GM13976 (cell line): Measurements from ENCODE around the gene TBX18.

Experiments used
- DNase-seq: peaks from one replicate; pipeline ENCODE4 v3.0.0; 2012; ENCODE audit warnings: low spot score
- in situ Hi-C: fragments of 300-500 bp; cut with MboI; formaldehyde crosslinking; loops from one replicate; pipeline ENCODE4 v1.12.0; 2022; ENCODE audit warnings: low sequenced_read_pairs, mixed read lengths, inconsistent platforms; ENCODE audit not compliant: unreplicated experiment
- TF ChIP-seq, protein P1 (sequence below): IDR thresholded peaks from 2 replicates; pipeline ENCODE4 v1.5.1; 2012; ENCODE audit warnings: borderline replicate concordance, mild to moderate bottlenecking; ENCODE audit not compliant: insufficient read depth; ENCODE audit errors: extremely low read depth, missing control alignments, control extremely low read depth

Gene TBX18

DNA sequence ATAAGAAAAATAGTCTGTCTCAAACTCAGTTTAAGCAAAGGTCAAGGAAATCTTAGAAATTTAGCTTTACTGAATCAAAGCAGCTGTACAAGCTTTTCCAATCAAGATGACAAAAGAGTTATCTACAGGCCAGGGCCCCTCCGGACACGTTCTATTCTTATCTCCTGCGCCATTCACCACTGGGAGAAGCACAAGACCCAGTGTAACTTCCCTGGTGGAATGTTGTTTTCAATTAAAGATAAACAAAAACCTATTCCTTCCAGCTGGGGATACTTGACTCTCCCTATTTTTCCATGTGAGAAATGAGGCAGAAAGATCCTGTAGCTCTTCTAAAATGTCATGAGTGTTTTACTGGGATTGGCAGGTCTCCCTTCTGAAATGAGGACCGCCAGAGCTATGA lies 123.3 kb downstream of the TBX18 start:
- TF ChIP-seq, protein P1, sequence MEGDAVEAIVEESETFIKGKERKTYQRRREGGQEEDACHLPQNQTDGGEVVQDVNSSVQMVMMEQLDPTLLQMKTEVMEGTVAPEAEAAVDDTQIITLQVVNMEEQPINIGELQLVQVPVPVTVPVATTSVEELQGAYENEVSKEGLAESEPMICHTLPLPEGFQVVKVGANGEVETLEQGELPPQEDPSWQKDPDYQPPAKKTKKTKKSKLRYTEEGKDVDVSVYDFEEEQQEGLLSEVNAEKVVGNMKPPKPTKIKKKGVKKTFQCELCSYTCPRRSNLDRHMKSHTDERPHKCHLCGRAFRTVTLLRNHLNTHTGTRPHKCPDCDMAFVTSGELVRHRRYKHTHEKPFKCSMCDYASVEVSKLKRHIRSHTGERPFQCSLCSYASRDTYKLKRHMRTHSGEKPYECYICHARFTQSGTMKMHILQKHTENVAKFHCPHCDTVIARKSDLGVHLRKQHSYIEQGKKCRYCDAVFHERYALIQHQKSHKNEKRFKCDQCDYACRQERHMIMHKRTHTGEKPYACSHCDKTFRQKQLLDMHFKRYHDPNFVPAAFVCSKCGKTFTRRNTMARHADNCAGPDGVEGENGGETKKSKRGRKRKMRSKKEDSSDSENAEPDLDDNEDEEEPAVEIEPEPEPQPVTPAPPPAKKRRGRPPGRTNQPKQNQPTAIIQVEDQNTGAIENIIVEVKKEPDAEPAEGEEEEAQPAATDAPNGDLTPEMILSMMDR, result no peak
- no peak for DNase-seq
- in situ Hi-C loops, result no loop called here

DNA sequence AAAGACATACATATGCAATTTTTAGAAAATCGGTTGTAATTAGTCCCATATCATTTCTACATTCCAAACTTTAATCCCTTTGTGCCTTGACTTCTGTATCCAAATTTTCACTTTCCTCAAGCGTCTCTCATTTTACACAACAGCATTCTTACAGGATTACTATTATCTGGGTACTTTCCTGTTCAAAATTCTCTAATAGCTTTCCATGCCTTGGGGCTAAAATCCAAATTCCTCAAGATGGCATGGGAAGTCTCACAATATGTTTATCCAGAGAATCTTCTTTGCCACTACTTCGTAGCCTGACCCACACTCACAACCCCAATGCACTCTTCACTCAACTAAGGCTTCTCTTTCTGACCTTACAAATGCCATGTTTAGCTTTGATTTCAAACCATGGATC lies 125.0 kb downstream of the TBX18 start:
- DNase-seq, result no peak
- in situ Hi-C loops, result no loop called here

DNA sequence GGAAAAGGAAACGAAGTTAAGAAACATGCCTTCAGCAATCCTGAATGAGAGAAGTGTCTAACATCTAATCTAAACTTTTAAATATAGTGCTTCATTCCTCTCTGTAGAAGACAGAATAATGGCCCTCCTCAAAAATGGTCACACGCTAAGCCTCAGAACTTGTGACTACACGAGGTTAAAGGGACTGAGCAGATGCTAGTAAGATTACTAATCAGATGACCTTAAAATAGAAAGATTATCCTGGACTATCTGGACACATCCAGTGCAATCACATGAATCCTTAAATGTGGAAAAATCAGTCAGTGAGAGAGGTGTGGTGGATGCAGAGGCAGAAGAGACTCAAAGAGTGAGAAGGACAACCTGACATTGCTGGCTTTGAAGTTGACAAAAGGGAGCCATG lies 126.1 kb downstream of the TBX18 start:
- TF ChIP-seq, protein P1, result no peak
- in situ Hi-C loops, result no loop called here
- DNase-seq, result no peak

More for the DNA sequence above, 125.0 kb downstream of the TBX18 start:
- TF ChIP-seq, protein P1, result no peak
